ENCODE results near the gene ARL13B.
A peak's percentile ranks its signal among the peaks of the same experiment; 100 is the strongest.
"Not testable (repeated sequence)": the region's sequence is repeated elsewhere in the genome, so short reads cannot be mapped to it uniquely, and the experiment has no call there.

The ARL13B gene

GRCh38 chr3:93962798-93963197 is 17.2 kb upstream of the ARL13B start:
- H3K27ac ChIP-seq, result no peak overlapping the region
- TF ChIP-seq ZFX (IDR thresholded peaks at IDR 0.05) (no peak), CTCF (conservative IDR thresholded peaks at IDR 0.05) (no peak)

GRCh38 chr3:93965106-93965505 is 14.8 kb upstream of the ARL13B start:
- not testable (repeated sequence) for H3K27ac ChIP-seq

- H3K27ac ChIP-seq, result no peak overlapping the region
- TF ChIP-seq CTCF (conservative IDR thresholded peaks at IDR 0.05), result no peak
- TF ChIP-seq ZFX (IDR thresholded peaks at IDR 0.05), result no peak
Observed at GRCh38 chr3:93969443-93969842, 10.5 kb upstream of the ARL13B start.

GRCh38 chr3:93969997-93970396 is 10.0 kb upstream of the ARL13B start:
- no peak for TF ChIP-seq ZFX (IDR thresholded peaks at IDR 0.05)
- no peak for TF ChIP-seq CTCF (conservative IDR thresholded peaks at IDR 0.05)
- H3K27ac ChIP-seq, result no peak overlapping the region

GRCh38 chr3:93973131-93974126 is 6.5 kb upstream of the ARL13B start, which contains the start of gene PROS1:
Gene PROS1, minus strand, starts transcription at chr3:93973896. Its CDS starts 147 bp downstream, at chr3:93973749.
- peak within 1 kb of the TSS; percentile 46 for H3K27ac ChIP-seq
- TF ChIP-seq ZFX (IDR thresholded peaks at IDR 0.05) (0 out of 2 replicates have a peak, but pooled peaks have one; percentile 14), CTCF (conservative IDR thresholded peaks at IDR 0.05) (no peak)

- no peak overlapping the region for H3K27ac ChIP-seq
- TF ChIP-seq CTCF (conservative IDR thresholded peaks at IDR 0.05), result no peak
- no peak for TF ChIP-seq ZFX (IDR thresholded peaks at IDR 0.05)
Observed at GRCh38 chr3:93981649-93982048, 1.7 kb downstream of the ARL13B start.

GRCh38 chr3:93983408-93983807 is 3.5 kb downstream of the ARL13B start:
- H3K27ac ChIP-seq, result no peak overlapping the region
- TF ChIP-seq CTCF (conservative IDR thresholded peaks at IDR 0.05) (no peak), ZFX (IDR thresholded peaks at IDR 0.05) (no peak)

Measured in C4-2B (cell line).